Neutrophil (primary cell): ENCODE results near the gene WBP4.

Source experiments
- H3K27ac ChIP-seq: fragments of 200-600 bp; sonication (generic); 2 replicates; pipeline ENCODE4 v1.5.1; 2016; ENCODE audit warnings: mild to moderate bottlenecking, moderate library complexity
- H3K27me3 ChIP-seq: fragments of 200-600 bp; sonication (generic); 2 replicates; pipeline ENCODE4 v1.6.0; 2016; ENCODE audit warnings: mild to moderate bottlenecking
- H3K36me3 ChIP-seq: fragments of 200-600 bp; sonication (generic); 2 replicates; pipeline ENCODE4 v1.5.1; 2017
- H3K4me1 ChIP-seq, 2 experiments: fragments of 200-600 bp in 1 of 2; sonication (generic) in 1 of 2; 1 replicate in 1 of 2; 2 replicates in 1 of 2; pipeline versions ENCODE4 v1.5.1 to v1.6.1; 2013 to 2016; ENCODE audit warnings: low read depth in 1 of 2, low read length in 1 of 2, mild to moderate bottlenecking in 1 of 2, moderate library complexity in 1 of 2; ENCODE audit not compliant: control insufficient read depth in 1 of 2, insufficient read depth in 1 of 2
- H3K4me3 ChIP-seq, 2 experiments: fragments of 200-600 bp in 1 of 2; sonication (generic) in 1 of 2; 1 replicate in 1 of 2; 2 replicates in 1 of 2; pipeline ENCODE4 v1.5.1; 2013 to 2016; ENCODE audit warnings: low read depth in 1 of 2, low read length in 1 of 2, mild to moderate bottlenecking in 1 of 2, moderate library complexity in 1 of 2
- H3K9me3 ChIP-seq: fragments of 200-600 bp; sonication (generic); 2 replicates; pipeline ENCODE4 v1.5.1; 2016
- CTCF ChIP-seq: fragments of 200-600 bp; sonication (generic); IDR thresholded peaks from 2 replicates; pipeline ENCODE4 v1.5.1; 2016; ENCODE audit warnings: antibody characterized with exemption

Gene WBP4

GRCh38 chr13:41017817-41018601 lies 43.3 kb upstream of the WBP4 start:
- no peaks in the 10 kb centered on the region for H3K36me3 ChIP-seq
- H3K4me1 ChIP-seq: peaks cover 53 to 56% of the 10 kb centered on the region in 2 experiments
- H3K27me3 ChIP-seq: no peaks in the 10 kb centered on the region
- H3K9me3 ChIP-seq: no peaks in the 10 kb centered on the region
- peak overlapping the region; percentile 71 to 86 for H3K4me3 ChIP-seq
- no peak for TF ChIP-seq CTCF
- H3K27ac ChIP-seq: peak overlapping the region; percentile 89

GRCh38 chr13:41018602-41018948 lies 42.7 kb upstream of the WBP4 start:
- Histone ChIP-seq H3K27ac (peak overlapping the region; percentile 89), H3K4me1 (peaks cover 47 to 51% of the 10 kb centered on the region in 2 experiments), H3K27me3 (no peaks in the 10 kb centered on the region), H3K36me3 (no peaks in the 10 kb centered on the region), H3K9me3 (no peaks in the 10 kb centered on the region), H3K4me3 (peak overlapping the region; percentile 71 to 86)
- no peak for TF ChIP-seq CTCF

GRCh38 chr13:41019011-41019487 lies 42.3 kb upstream of the WBP4 start, which contains the start of gene ELF1:
Gene ELF1 (minus strand): TSS chr13:41019316. CDS start chr13:40982054, 37,262 bp downstream.
- peaks cover 43 to 48% of the 10 kb centered on the region in 2 experiments for H3K4me1 ChIP-seq
- H3K4me3 ChIP-seq: peak within 1 kb of the TSS; percentile 71 to 86
- H3K27ac ChIP-seq: peak within 1 kb of the TSS; percentile 89
- no peaks in the 10 kb centered on the region for H3K36me3 ChIP-seq
- H3K27me3 ChIP-seq: no peaks in the 10 kb centered on the region
- TF ChIP-seq CTCF: no peak
- no peaks in the 10 kb centered on the region for H3K9me3 ChIP-seq

GRCh38 chr13:41019578-41020347 lies 41.5 kb upstream of the WBP4 start:
- no peaks in the 10 kb centered on the region for H3K36me3 ChIP-seq
- H3K27me3 ChIP-seq: no peaks in the 10 kb centered on the region
- H3K9me3 ChIP-seq: no peaks in the 10 kb centered on the region
- TF ChIP-seq CTCF: no peak
- H3K4me3 ChIP-seq: peak overlapping the region in 1 of 2 experiments; percentile 71
- peaks cover 36 to 42% of the 10 kb centered on the region in 2 experiments for H3K4me1 ChIP-seq
- H3K27ac ChIP-seq: peak overlapping the region; percentile 89

GRCh38 chr13:41025518-41025917 lies 35.8 kb upstream of the WBP4 start:
- Histone ChIP-seq H3K9me3 (no peaks in the 10 kb centered on the region), H3K27ac (peak overlapping the region; percentile 25), H3K36me3 (no peaks in the 10 kb centered on the region), H3K27me3 (no peaks in the 10 kb centered on the region), H3K4me1 (peaks cover 0 to 5% of the 10 kb centered on the region in 2 experiments), H3K4me3 (no peak overlapping the region)
- no peak for TF ChIP-seq CTCF
